Thyroid gland (tissue), 4 donors: Measurements from ENCODE around the gene CCDC34.

Source experiments
- POLR2A ChIP-seq, 2 donors: fragments of 450-650 bp; IDR thresholded peaks; one replicate each; pipeline ENCODE4 v1.6.1; 2017; ENCODE audit warnings: antibody characterized with exemption in 2 of 2, mild to moderate bottlenecking in 2 of 2, moderate library complexity in 1 of 2
- TF ChIP-seq, protein P1 (sequence below), 6 experiments: fragments of 200-600 bp in 3 of 6; fragments of 450-650 bp in 3 of 6; sonication (generic) in 3 of 6; IDR thresholded peaks; one replicate each; pipeline ENCODE4 v1.5.1; 2016 to 2019; ENCODE audit warnings: antibody characterized with exemption in 6 of 6, mild to moderate bottlenecking in 2 of 6, inconsistent platforms in 1 of 6, moderate library complexity in 1 of 6

- TF ChIP-seq, protein P1, sequence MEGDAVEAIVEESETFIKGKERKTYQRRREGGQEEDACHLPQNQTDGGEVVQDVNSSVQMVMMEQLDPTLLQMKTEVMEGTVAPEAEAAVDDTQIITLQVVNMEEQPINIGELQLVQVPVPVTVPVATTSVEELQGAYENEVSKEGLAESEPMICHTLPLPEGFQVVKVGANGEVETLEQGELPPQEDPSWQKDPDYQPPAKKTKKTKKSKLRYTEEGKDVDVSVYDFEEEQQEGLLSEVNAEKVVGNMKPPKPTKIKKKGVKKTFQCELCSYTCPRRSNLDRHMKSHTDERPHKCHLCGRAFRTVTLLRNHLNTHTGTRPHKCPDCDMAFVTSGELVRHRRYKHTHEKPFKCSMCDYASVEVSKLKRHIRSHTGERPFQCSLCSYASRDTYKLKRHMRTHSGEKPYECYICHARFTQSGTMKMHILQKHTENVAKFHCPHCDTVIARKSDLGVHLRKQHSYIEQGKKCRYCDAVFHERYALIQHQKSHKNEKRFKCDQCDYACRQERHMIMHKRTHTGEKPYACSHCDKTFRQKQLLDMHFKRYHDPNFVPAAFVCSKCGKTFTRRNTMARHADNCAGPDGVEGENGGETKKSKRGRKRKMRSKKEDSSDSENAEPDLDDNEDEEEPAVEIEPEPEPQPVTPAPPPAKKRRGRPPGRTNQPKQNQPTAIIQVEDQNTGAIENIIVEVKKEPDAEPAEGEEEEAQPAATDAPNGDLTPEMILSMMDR (IDR thresholded peaks at IDR 0.05) = no peak
- no peak for TF ChIP-seq POLR2A (IDR thresholded peaks at IDR 0.05)
Observed at GRCh38 chr11:27370374-27370773, 7.4 kb upstream of the CCDC34 start.
